Middle frontal gyrus (tissue), 1 donor: Measurements from ENCODE around the gene ARHGDIB.

Experiments
- DNase-seq: peaks from one replicate; pipeline ENCODE4 v3.0.0-alpha.2; 2015; ENCODE audit warnings: low spot score; ENCODE audit errors: extremely low spot score

ARHGDIB gene

GRCh38 chr12:14961466-14962152, at the start of gene ARHGDIB:
TSS of gene ARHGDIB (minus strand) at chr12:14961601. CDS start at chr12:14950712, 10,889 bp downstream.
- DNase-seq = no peak

GRCh38 chr12:15011162-15011561, 49.8 kb upstream of the ARHGDIB start:
- no peak for DNase-seq

- no peak for DNase-seq
Measured at GRCh38 chr12:15007551-15007950, 46.1 kb upstream of the ARHGDIB start.

- DNase-seq = no peak
Measured at GRCh38 chr12:15005064-15005463, 43.7 kb upstream of the ARHGDIB start.

- no peak for DNase-seq
Measured at GRCh38 chr12:15004421-15004820, 43.0 kb upstream of the ARHGDIB start.

GRCh38 chr12:15001733-15002382, 40.5 kb upstream of the ARHGDIB start:
- no peak for DNase-seq

- DNase-seq = no peak
Measured at GRCh38 chr12:15000575-15000974, 39.2 kb upstream of the ARHGDIB start.

GRCh38 chr12:14999695-15000365, 38.4 kb upstream of the ARHGDIB start:
- DNase-seq = no peak

GRCh38 chr12:14999021-14999694, 37.8 kb upstream of the ARHGDIB start:
- DNase-seq = no peak

- DNase-seq = no peak
Measured at GRCh38 chr12:14997998-14998397, 36.6 kb upstream of the ARHGDIB start.

GRCh38 chr12:14995583-14996425, 34.4 kb upstream of the ARHGDIB start:
- DNase-seq = no peak

- DNase-seq = no peak
Measured at GRCh38 chr12:14994610-14995009, 33.2 kb upstream of the ARHGDIB start.

- no peak for DNase-seq
Measured at GRCh38 chr12:14993537-14994266, 32.3 kb upstream of the ARHGDIB start.

GRCh38 chr12:14993117-14993516, 31.7 kb upstream of the ARHGDIB start:
- DNase-seq = no peak

- DNase-seq = no peak
Measured at GRCh38 chr12:14992673-14993072, 31.3 kb upstream of the ARHGDIB start.

- DNase-seq = no peak
Measured at GRCh38 chr12:14991069-14991468, 29.7 kb upstream of the ARHGDIB start.

- DNase-seq = no peak
Measured at GRCh38 chr12:14989790-14990189, 28.4 kb upstream of the ARHGDIB start.

- no peak for DNase-seq
Measured at GRCh38 chr12:14988035-14988434, 26.6 kb upstream of the ARHGDIB start.

- DNase-seq = no peak
Measured at GRCh38 chr12:14986449-14986848, 25.0 kb upstream of the ARHGDIB start.

- DNase-seq = no peak
Measured at GRCh38 chr12:14984766-14985285, 23.4 kb upstream of the ARHGDIB start.
